Activated naive CD4-positive, alpha-beta T cell treated with anti-CD3 and anti-CD28 coated beads for 36 hours (primary cell): Measurements from ENCODE around the gene BHLHE23. TPM values are rescaled to one million over a fixed set of nuclear protein-coding genes. Genes with fewer than 3 reads are reported as not detected.

Experiments used
- CTCF ChIA-PET: fragments of 350-600 bp; sonication (Branson Sonifier 250); formaldehyde crosslinking; loops from one replicate; lab custom pipeline; 2021; ENCODE audit warnings: antibody characterized with exemption; lab: Charles Lee
- DNase-seq: peaks from one replicate; pipeline ENCODE4 v3.0.0-alpha.2; 2020
- H3K27ac Mint-ChIP-seq: one replicate; pipeline ENCODE4 v1.8.0; 2021; ENCODE audit warnings: mild to moderate bottlenecking, mixed read lengths
- H3K27me3 Mint-ChIP-seq: one replicate; pipeline ENCODE4 v1.8.0; 2021; ENCODE audit warnings: low read depth, mixed read lengths
- H3K36me3 Mint-ChIP-seq: one replicate; pipeline ENCODE4 v1.8.0; 2021; ENCODE audit warnings: low read depth, mixed read lengths
- H3K4me1 Mint-ChIP-seq: one replicate; pipeline ENCODE4 v1.8.0; 2021; ENCODE audit warnings: low read depth, mixed read lengths
- H3K4me3 Mint-ChIP-seq: one replicate; pipeline ENCODE4 v1.8.0; 2021; ENCODE audit warnings: mild to moderate bottlenecking, moderate library complexity, mixed read lengths
- H3K9me3 Mint-ChIP-seq: one replicate; pipeline ENCODE4 v1.8.0; 2021; ENCODE audit warnings: mixed read lengths
- intact Hi-C: fragments of 100-400 bp; cut with micrococcal nuclease; formaldehyde crosslinking; loops from one replicate; pipeline ENCODE4 v1.15.1; 2023
- total RNA-seq, 2 experiments: library from RNA; stranded (reverse); gene quantifications; one replicate each; pipeline ENCODE4 v1.2.3, GENCODE V29; 2021

The BHLHE23 gene
- total RNA-seq, 2 experiments from 2014 or later, result not detected

- H3K4me1 Mint-ChIP-seq, result peaks cover 21% of the 10 kb centered on the region
- H3K27me3 Mint-ChIP-seq, result peaks cover 11% of the 10 kb centered on the region
- no peaks in the 10 kb centered on the region for H3K9me3 Mint-ChIP-seq
- intact Hi-C loops, result loop anchor here (2.0 kb wide), 1 partner anchor 17 kb away; no protein-coding TSS in a partner anchor
- H3K27ac Mint-ChIP-seq, result no peak overlapping the region
- CTCF ChIA-PET, result interaction anchor here (1.2 kb wide), 1 partner anchor 55 kb away, joined by 4 read pairs; no protein-coding TSS in a partner anchor
- no peaks in the 10 kb centered on the region for H3K36me3 Mint-ChIP-seq
- peak overlapping the region; percentile 49 for H3K4me3 Mint-ChIP-seq
- peak; percentile 58 for DNase-seq
Measured at GRCh38 chr20:63027922-63028389, 21.2 kb upstream of the BHLHE23 start.

- Mint-ChIP-seq H3K4me3 (no peak overlapping the region), H3K36me3 (no peaks in the 10 kb centered on the region), H3K27me3 (peaks cover 8% of the 10 kb centered on the region), H3K27ac (no peak overlapping the region), H3K4me1 (peaks cover 15% of the 10 kb centered on the region), H3K9me3 (no peaks in the 10 kb centered on the region)
- no peak for DNase-seq
- intact Hi-C loops, result no loop called here
- CTCF ChIA-PET, result interaction anchor here (1.2 kb wide), 1 partner anchor 55 kb away, joined by 4 read pairs; no protein-coding TSS in a partner anchor
Measured at GRCh38 chr20:63027221-63027921, 20.6 kb upstream of the BHLHE23 start.

GRCh38 chr20:63026582-63027165 is 19.9 kb upstream of the BHLHE23 start:
- CTCF ChIA-PET, result interaction anchor here (1.4 kb wide), 1 partner anchor 54 kb away, joined by 5 read pairs; no protein-coding TSS in a partner anchor
- no peaks in the 10 kb centered on the region for H3K36me3 Mint-ChIP-seq
- no peaks in the 10 kb centered on the region for H3K9me3 Mint-ChIP-seq
- H3K4me3 Mint-ChIP-seq, result no peak overlapping the region
- peaks cover 15% of the 10 kb centered on the region for H3K4me1 Mint-ChIP-seq
- no peak for DNase-seq
- H3K27me3 Mint-ChIP-seq, result peaks cover 8% of the 10 kb centered on the region
- intact Hi-C loops, result no loop called here
- no peak overlapping the region for H3K27ac Mint-ChIP-seq

- Mint-ChIP-seq H3K36me3 (no peaks in the 10 kb centered on the region), H3K9me3 (no peaks in the 10 kb centered on the region), H3K27me3 (peaks cover 8% of the 10 kb centered on the region), H3K4me3 (peak overlapping the region; percentile 21), H3K4me1 (peaks cover 15% of the 10 kb centered on the region), H3K27ac (no peak overlapping the region)
- peak; percentile 71 for DNase-seq
- CTCF ChIA-PET, result interaction anchor here (1.1 to 1.4 kb wide), 2 partner anchors 53 to 73 kb away, joined by 3 to 5 read pairs; no protein-coding TSS in a partner anchor
- intact Hi-C loops, result loop anchor here (2.0 kb wide), 1 partner anchor 77 kb away; no protein-coding TSS in a partner anchor
Measured at GRCh38 chr20:63025534-63026331, 19.0 kb upstream of the BHLHE23 start.

DNA sequence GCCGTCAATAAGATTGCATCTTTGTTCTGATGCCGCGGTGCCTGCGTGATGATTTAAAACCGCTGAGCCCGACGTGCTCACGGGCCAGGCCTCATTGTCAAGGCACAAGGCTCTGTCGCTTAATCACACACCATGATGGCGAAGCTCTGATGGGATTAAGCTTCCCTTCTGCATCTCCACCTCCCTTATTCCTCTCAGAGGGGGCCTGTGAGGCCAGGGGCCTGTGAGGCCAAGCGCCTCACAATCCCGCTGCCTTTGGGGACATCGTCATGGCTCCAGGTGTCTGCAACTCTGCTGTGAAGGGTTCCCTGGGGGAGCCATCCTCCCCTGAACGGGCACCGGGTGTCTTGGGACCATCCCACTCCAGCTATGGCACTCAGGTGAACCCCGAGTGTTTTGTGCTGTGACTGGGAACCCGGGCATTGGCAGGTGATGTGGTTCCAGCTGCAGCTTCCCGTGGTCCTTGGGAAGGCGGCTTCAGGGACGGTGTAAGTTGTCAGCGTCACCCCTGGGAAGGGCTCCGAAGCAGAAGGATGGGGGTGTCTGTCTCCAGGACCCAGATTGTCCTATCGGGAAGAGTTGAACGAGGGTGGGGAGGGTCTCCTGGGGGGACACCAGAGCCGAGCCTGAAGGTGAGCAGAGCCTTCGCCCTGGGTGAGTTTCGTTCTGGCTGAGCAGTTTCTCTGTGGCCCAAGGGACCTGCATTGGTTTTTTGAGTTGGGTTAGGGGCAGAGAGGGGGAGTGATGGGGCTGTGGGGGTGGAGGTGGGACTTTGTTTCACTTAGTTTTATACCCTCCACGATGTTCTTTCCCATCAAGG is 18.0 kb upstream of the BHLHE23 start:
- no peaks in the 10 kb centered on the region for H3K36me3 Mint-ChIP-seq
- peaks cover 8% of the 10 kb centered on the region for H3K27me3 Mint-ChIP-seq
- no peak overlapping the region for H3K27ac Mint-ChIP-seq
- no peaks in the 10 kb centered on the region for H3K9me3 Mint-ChIP-seq
- CTCF ChIA-PET, result interaction anchor here (0.8 to 1.1 kb wide), 2 partner anchors 72 kb away, joined by 3 read pairs; partner anchors contain the start of gene SLC17A9
- intact Hi-C loops, result loop anchor here (2.0 kb wide), 1 partner anchor 78 kb away; no protein-coding TSS in a partner anchor
- peaks cover 15% of the 10 kb centered on the region for H3K4me1 Mint-ChIP-seq
- H3K4me3 Mint-ChIP-seq, result no peak overlapping the region
- DNase-seq, result no peak

- peaks cover 10% of the 10 kb centered on the region for H3K4me1 Mint-ChIP-seq
- H3K27ac Mint-ChIP-seq, result no peak overlapping the region
- H3K27me3 Mint-ChIP-seq, result peaks cover 8% of the 10 kb centered on the region
- no peak for DNase-seq
- H3K4me3 Mint-ChIP-seq, result no peak overlapping the region
- CTCF ChIA-PET, result interaction anchor here (0.8 kb wide), 1 partner anchor 71 kb away, joined by 3 read pairs; the partner anchor contains the start of gene SLC17A9
- H3K36me3 Mint-ChIP-seq, result no peaks in the 10 kb centered on the region
- no peaks in the 10 kb centered on the region for H3K9me3 Mint-ChIP-seq
- intact Hi-C loops, result loop anchor here (2.0 kb wide), 1 partner anchor 79 kb away; no protein-coding TSS in a partner anchor
Measured at GRCh38 chr20:63023936-63024571, 17.3 kb upstream of the BHLHE23 start.

- Mint-ChIP-seq H3K4me3 (no peak overlapping the region), H3K36me3 (no peaks in the 10 kb centered on the region), H3K4me1 (peaks cover 12% of the 10 kb centered on the region), H3K27me3 (peaks cover 10% of the 10 kb centered on the region), H3K9me3 (no peaks in the 10 kb centered on the region), H3K27ac (no peak overlapping the region)
- CTCF ChIA-PET, result no interaction called here
- DNase-seq, result no peak
- intact Hi-C loops, result no loop called here
Measured at GRCh38 chr20:63023071-63023935, 16.5 kb upstream of the BHLHE23 start.

DNA sequence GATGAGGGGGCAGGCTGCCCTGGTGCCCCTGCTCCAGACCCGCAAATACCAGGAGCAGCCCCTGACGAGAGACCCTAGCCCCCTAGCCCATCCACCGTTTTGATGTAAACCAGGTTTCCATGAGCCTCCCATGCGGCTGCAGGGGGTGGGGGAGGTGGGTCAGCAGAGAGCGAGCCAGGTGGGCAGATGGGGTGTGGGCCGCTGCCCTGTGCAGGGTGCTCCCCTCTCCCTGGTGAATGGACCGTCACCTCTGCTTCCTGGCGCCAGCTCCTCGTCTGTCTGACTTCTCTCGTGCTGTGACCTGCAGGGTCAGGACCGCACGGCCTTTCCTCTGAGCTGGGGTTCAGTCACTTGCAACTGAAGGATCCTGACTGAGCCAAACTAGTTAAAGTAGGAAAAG is 15.7 kb upstream of the BHLHE23 start:
- intact Hi-C loops, result no loop called here

DNA sequence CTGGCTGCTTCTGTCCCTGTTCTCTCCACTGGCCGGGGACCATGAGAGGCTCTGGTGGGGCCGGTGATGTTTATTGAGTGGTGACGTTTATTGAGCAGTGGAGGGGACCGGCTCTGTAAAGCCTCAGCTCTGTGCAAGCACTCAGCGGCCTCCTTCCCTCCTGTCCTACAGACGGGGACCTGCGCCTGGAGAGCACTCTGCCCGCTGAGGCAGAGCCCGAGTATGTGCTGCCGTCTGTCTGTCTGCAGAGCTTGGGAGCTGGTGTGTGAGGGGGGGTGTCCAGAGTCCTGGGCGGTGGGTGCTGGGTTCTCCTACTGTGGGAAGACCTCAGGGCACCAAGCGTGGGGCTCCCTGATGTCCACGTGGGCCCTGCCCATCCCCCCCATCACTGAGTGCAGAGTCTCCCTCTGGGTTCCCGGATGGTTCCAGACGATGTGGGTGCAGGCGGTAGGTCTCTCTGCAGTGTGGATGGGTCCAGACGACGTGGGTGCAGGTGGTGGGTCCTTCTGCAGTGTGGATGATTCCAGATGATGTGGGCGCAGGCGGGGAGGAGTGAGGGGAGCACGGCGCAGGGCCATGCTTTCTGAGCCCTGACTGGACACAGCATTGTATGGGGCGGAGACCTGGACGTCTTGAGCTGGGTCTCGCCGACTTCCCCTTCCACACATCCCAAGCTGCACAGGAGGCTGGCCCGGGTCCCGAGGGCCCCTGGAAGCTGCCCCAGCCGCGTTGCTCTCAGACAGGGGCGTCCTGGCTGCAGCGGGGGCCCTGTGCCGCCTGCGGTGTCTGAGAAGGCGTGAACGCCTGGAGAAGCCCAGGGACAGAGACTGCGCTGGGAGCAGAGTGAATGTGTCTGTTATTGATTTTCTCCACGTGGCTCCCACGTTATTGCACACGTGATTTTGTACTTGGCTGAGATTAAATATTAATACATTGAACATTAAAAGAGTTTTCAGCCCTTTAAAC is 14.9 kb upstream of the BHLHE23 start:
- no peaks in the 10 kb centered on the region for H3K36me3 Mint-ChIP-seq
- DNase-seq, result no peak
- no peak overlapping the region for H3K4me3 Mint-ChIP-seq
- no peak overlapping the region for H3K27ac Mint-ChIP-seq
- no peaks in the 10 kb centered on the region for H3K9me3 Mint-ChIP-seq
- CTCF ChIA-PET, result no interaction called here
- peaks cover 3% of the 10 kb centered on the region for H3K27me3 Mint-ChIP-seq
- intact Hi-C loops, result no loop called here
- H3K4me1 Mint-ChIP-seq, result peaks cover 5% of the 10 kb centered on the region

More for the DNA sequence above, 15.7 kb upstream of the BHLHE23 start:
- H3K4me3 Mint-ChIP-seq, result no peak overlapping the region
- no peak for DNase-seq
- no peaks in the 10 kb centered on the region for H3K9me3 Mint-ChIP-seq
- no peaks in the 10 kb centered on the region for H3K36me3 Mint-ChIP-seq
- no peak overlapping the region for H3K27ac Mint-ChIP-seq
- H3K4me1 Mint-ChIP-seq, result peaks cover 5% of the 10 kb centered on the region
- peaks cover 7% of the 10 kb centered on the region for H3K27me3 Mint-ChIP-seq
- CTCF ChIA-PET, result no interaction called here

DNA sequence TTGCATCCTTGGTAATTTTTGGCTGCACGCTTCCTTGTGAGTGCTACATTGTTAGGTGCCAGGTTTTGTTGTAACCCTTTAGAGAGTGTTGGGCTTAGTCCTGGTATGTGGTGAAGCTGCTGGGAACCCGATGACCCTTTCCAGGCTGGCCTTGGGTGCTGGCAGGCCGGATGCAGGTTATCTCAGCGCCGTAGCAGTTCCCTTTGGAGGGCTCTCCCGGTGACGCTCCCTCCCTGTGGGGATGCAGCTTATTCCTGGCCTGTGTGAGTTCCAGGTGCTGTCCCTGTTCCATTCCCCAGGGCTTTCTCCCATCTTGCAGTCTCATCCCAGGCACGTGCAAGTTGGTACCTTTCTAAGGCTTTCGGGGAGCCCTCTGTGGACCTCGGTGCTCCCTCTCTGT is 13.9 kb upstream of the BHLHE23 start:
- no peaks in the 10 kb centered on the region for H3K9me3 Mint-ChIP-seq
- H3K27me3 Mint-ChIP-seq, result peaks cover 11% of the 10 kb centered on the region
- peaks cover 3% of the 10 kb centered on the region for H3K4me1 Mint-ChIP-seq
- CTCF ChIA-PET, result no interaction called here
- DNase-seq, result no peak
- H3K4me3 Mint-ChIP-seq, result no peak overlapping the region
- H3K27ac Mint-ChIP-seq, result no peak overlapping the region
- intact Hi-C loops, result no loop called here
- no peaks in the 10 kb centered on the region for H3K36me3 Mint-ChIP-seq
